Fibroblast of skin of right biceps (primary cell): ENCODE results near the gene IMPDH1.
A peak's percentile ranks its signal among the peaks of the same experiment; 100 is the strongest.

ENCODE experiments used
- DNase-seq: peaks from one replicate; pipeline ENCODE4 v3.0.0-alpha.2; 2013

IMPDH1 gene

GRCh38 chr7:128434413-128435326 lies 24.9 kb upstream of the IMPDH1 start:
- peak; percentile 7 for DNase-seq

DNA sequence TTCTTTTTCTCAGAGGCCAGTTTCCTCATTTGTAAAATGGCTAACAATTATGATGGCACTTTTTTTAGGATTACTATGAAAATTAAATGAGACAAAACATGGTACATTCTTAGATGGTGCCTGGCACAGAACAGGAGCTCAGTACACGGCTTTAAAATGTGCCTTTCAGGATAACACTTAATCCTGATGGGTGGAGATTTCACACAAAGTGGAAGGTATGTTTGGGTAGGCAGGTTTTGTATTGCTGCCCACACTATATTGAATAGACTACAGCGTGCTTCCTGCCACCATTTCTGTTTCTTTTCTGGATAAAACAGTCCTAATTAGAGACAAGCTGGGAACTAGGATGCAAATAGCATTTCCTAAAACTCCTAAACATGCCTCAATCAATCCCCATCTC lies 22.0 kb upstream of the IMPDH1 start:
- no peak for DNase-seq

DNA sequence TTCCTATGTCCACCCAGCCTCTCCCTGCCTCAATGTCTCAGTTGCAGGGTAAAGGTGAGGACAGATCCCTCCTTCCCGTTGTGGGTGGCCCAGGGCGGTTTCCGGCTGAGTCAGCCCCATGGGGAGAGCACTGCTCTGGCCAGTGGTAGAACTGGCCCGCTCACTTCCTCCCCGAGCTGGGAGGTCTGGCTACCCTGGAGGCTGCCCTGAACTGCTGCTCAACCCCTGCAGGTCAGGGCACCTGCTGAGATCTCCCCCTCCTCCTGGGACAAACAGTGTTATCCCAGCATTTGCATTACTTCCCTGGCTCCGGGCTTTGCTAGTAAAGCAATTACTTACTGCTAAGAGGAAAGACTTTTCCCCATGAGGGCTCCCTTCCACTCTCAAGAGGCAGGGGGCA lies 21.4 kb upstream of the IMPDH1 start:
- peak; percentile 35 for DNase-seq

DNA sequence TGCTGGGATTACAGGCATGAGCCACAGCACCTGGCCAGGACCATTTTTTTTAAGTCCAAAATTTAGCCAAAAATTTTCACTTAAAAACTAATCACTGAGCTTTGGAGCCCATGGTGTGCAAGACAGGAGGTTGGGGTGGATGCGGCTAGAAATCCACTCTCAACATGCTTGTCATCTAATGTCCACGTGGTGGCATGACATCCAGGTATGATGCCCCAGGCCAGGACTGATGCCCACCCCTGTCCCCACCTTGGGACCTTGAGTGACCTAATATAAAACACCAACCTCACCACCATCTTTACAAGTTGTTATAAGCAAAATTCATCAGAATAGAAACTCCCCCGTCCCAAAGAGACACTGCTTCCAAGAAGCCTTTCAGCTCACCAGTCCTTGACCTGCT lies 20.4 kb upstream of the IMPDH1 start:
- no peak for DNase-seq

GRCh38 chr7:128427289-128427891 lies 17.6 kb upstream of the IMPDH1 start:
- peak; percentile 57 for DNase-seq

DNA sequence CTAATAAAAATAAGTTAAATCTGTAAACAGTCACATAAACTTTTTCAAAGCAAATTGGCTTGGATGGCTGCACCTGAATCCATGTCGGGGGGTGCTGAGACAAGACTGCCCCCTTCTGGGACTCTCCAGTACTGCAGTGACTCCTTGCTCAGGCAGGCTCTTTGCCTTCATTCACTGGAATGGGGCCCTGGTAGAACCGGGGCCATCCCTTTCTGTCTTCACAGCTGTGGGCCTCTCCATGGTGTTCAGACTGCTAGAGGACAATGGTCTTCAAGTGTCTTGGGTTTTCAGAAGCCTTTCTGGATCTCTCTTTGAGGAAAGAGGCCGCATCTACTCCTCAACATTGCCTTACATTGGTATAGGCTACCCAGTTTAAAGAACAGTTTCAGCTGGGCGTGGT lies 16.1 kb upstream of the IMPDH1 start:
- peak; percentile 47 for DNase-seq

DNA sequence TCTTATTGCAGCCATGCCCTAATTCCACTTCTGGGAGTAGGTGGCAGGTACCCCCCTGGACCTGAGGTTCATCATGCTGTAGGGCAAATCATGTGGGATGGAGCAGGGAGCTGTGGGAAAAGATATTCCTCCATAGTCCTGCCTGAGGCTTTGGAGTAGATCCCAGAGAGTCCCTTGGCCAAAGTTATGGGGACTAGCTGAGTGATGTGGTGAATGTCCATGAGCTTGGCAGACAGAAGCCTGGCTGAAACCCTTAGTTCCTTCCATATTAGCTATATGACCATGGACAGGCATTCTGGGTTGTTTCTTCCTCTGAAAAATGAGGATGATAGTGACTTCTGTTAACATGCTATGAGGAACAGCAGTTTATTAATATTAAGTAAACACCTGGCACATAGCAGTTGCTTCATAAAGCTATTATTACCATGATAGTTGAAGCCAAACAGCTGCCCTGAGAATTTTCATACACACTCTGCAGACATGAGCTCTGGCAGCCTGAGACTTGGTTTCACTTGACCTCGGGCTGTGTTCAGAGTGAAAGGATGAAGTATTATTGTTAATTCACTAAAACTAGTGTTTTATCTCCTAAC lies 15.0 kb upstream of the IMPDH1 start:
- no peak for DNase-seq

DNA sequence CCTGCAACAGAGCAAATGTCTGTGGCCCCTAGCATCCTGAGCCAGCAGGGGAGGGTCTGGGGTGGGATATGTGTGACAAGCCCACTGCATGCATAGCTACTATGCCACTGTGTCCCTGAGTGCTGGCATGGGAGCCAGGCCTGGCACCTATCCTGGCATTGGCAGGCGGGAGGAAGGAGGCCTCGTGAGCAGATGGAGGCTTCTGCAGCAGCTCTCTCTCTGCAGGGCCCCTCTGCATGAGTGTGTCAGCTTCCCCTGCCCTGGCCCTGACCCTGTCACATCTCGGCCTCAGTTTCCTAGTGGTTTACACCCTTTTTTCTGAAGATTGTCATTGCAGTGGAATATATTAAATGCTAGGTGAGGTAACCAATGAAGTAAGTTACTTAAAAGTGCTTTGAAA lies 13.1 kb upstream of the IMPDH1 start:
- DNase-seq, result no peak

GRCh38 chr7:128422037-128422436 lies 12.3 kb upstream of the IMPDH1 start:
- no peak for DNase-seq

- DNase-seq, result no peak
These were observed 11.6 kb upstream of the IMPDH1 start for GRCh38 chr7:128421384-128421783.

DNA sequence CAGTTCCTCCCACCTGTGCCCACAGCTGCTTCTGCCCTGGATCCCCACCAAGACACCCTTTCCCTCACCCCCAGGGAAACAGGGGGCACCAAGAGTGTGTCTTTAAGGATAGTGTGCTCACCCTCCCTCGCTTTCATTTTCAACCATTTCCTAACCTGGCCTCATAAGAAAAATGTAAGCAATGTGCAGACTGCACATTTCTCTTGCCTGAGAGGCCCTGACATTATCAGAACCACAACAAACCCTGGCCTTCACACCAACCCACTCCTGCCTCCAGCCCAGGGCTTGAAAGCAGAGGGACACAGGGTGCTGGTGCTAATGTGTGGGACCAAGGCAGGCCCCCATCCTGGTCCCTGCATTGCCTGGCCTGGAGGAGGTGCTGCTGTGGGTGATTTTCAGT lies 11.0 kb upstream of the IMPDH1 start:
- DNase-seq, result no peak

- DNase-seq, result no peak
These were observed 9.5 kb upstream of the IMPDH1 start for GRCh38 chr7:128419257-128419656.

DNA sequence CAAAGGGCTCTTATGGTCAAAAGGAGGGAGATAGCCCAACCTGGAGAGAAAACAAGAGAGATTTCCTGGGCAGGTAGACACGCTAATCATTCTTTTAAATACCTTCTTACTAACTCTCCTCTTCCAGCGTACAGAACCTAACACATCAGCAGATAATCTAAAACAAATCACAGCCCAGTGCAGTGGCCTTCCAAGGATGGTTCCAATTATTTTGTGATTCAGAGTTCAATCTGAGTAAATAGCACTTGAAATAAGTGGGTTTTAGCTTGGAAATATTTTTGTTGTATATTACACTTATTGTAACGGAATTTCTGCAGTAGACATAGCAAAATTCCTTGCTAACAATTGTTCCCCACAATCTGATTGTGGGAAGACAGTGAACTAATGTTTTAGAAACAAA lies 7.3 kb upstream of the IMPDH1 start:
- DNase-seq, result no peak

DNA sequence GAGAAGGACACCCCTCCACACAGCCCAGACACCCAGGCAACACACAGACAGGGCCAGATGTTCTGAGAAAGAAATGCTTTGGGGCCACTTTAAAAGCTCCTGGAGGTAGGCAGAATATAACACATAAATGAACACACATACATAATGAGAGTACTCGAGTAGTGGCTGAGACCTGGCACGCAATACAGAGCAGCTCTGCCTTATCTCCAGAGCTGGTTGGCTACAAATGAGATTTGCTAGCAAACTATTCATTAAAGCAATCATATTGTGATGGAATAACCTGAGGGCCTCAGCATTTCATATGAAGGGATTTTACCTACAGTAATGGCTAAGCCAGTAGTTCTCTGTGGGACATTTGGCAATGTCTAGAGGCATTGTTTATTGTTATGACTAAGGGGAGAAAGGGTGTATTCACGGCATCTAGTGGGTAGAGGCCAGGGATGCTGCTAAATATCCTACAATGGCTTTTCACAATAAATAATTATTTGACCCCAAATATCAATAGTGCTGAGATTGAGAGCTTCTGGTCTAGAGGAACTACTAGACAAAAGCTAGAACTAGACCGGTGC lies 5.5 kb upstream of the IMPDH1 start:
- no peak for DNase-seq

DNA sequence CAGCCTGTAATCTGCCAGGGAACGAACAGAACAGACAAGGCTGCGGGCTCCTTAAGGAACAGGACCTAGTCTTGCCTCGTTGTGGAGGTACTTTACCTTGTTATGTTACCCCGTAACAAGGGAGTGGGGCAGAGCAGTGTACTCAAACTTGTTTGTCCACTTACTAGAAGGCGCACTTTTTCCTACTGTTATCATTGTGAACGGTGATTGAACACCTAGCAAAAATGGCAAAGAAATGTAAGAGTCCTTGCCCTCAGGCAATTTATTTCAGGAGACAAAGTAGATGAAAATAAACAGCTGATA lies 620 bp upstream of the IMPDH1 start:
- no peak for DNase-seq

DNA sequence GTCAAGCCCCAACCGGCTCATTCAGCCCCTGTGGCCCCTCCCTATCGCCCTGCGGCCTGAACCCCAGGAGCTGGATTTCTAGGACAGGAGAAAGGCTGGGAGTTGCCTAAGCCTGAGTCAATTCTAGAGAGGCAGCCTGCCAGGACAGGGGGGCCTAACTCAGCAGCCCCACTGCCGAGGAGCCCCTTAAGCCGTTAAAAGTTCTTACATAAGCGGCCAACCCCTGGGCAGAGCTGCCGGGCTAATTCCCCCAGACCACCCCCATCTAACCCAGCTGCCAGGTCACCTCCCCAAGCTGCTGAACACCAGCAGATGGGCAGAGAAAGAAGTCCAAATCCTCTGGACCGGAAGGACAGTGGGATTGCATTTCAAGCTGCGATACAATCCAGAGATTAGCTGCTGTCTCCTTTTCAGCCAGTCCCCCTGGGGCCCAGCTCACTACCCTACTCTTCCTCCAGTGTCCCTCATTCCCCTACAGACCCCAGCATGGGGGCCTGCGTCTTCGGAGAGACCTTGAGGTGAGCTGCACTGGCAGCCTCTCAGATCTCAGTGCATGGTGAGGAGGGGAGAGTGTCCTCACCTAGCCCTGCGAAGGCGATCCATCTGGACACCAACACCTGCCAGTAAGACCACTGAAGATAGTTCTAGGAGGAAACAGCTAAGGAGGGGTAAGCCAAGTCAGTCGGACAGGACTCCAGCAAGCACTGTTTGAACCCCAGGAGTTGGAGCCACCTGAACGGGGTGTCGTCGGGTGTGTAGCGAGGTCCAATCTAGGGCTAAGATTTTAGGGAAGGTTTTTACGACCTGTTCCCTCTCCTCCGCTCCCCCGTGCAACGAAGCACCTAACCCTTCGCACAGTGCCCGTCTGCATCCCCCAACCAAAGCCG lies 830 bp downstream of the IMPDH1 start:
- DNase-seq, result no peak

GRCh38 chr7:128407751-128408708 lies 1.8 kb downstream of the IMPDH1 start:
- no peak for DNase-seq

DNA sequence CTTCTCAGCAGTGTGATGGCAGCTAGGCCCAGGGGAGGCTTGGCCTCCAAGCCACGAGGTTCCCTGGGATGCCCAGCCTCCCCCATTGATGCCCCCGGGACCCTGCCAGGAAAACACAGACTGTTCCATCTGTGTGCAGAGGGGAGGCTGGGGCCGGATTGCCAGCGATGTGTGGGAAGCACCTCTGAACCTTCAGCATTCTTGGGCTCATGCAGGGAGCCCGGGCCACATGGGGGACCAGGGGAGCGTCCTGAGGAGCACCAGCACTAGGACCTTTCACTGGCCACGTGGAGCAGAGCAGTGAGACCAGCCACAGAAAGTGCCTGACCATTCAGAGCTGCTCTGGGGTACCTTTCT lies 2.6 kb downstream of the IMPDH1 start:
- DNase-seq, result no peak

- DNase-seq, result no peak
These were observed 3.2 kb downstream of the IMPDH1 start for GRCh38 chr7:128406314-128407232.

DNA sequence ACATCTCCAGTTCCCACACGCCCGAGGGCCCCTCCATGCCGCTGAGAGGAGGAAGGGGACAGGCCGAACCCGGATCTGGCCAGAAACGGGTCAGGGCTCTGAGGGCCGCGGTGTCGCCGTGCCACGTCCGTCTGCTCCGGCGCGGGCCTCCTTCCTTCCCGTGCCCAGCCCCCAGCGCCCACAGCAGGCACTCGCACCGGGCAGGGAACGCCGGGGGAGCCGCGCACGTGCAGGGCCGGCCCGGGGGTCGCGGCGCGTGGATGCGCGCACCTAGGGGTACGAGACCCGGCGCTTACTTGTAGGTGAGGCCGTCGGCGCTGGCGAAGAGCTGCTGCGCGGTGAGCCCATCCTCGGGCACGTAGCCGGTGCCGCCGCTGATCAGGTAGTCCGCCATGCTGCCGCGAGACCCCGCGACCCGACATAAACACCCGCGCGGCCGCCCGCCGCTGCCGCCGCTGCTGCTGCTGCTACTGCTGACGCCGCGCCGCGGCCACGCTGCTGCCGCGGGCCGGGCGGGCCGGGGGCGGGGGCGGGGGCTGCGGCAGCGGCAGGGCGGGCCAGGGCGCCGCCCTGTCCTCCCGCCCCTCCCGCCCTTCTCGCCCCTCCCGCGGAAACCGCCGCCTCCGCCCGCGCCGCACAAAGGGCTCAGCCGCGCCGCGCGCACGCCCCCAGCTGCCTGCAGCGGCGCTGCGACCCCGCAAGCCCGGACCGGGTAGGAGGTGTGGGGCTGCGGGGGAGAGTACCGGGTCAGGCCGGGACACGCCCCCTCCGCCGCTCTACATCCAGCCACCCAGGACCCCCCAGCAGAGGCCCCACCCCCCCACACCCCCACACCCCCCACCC lies 4.1 kb downstream of the IMPDH1 start:
- DNase-seq, result peak; percentile 59
